DOHH2 (cell line): Measurements from ENCODE around the gene CADPS.

Source experiments
- EZH2phosphoT487 ChIP-seq: fragments of 200-600 bp; sonication (generic); IDR thresholded peaks from 2 replicates; pipeline ENCODE4 v1.6.1; 2017; ENCODE audit warnings: borderline replicate concordance, mild to moderate bottlenecking, antibody characterized with exemption, low read length, moderate library complexity, mixed read lengths
- TF ChIP-seq, protein P1 (sequence below): fragments of 200-600 bp; sonication (generic); IDR thresholded peaks from one replicate; pipeline ENCODE4 v1.5.1; 2014; ENCODE audit warnings: antibody characterized with exemption, mild to moderate bottlenecking, low read depth, low read length; ENCODE audit not compliant: poor library complexity, severe bottlenecking

DNA sequence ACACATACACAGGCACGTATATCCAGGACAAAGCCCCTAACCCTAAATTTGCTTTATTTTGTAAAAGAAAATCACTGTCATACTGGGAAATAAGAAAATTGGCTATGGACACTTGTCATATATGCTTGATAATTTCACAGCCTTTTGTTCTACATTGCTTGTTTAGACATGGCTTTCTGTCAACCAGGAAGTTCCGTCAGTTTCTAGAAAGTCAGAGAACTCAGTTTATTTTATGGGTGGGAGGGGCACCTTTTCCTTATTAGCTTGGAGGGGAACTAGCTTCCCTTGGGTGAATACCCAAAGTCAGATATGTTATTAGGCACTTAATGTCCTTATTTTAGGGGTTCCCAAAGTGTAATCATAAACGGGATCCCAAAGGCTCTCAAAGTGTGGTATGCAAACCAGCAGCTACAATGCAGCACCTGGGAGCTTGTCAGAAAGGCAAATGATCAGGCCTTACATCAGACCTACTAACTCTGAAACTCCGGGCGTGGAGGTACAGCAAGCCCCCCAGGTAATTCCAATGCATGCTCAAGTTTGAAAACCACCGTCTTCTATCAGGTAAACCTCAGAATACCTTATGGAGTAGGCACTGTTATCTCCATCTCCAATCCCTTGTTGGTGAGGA, 50.1 kb downstream of the CADPS start:
- TF ChIP-seq, protein P1, sequence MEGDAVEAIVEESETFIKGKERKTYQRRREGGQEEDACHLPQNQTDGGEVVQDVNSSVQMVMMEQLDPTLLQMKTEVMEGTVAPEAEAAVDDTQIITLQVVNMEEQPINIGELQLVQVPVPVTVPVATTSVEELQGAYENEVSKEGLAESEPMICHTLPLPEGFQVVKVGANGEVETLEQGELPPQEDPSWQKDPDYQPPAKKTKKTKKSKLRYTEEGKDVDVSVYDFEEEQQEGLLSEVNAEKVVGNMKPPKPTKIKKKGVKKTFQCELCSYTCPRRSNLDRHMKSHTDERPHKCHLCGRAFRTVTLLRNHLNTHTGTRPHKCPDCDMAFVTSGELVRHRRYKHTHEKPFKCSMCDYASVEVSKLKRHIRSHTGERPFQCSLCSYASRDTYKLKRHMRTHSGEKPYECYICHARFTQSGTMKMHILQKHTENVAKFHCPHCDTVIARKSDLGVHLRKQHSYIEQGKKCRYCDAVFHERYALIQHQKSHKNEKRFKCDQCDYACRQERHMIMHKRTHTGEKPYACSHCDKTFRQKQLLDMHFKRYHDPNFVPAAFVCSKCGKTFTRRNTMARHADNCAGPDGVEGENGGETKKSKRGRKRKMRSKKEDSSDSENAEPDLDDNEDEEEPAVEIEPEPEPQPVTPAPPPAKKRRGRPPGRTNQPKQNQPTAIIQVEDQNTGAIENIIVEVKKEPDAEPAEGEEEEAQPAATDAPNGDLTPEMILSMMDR = no peak
- TF ChIP-seq EZH2phosphoT487 = no peak
